ENCODE results near the gene MACROD1. TPM values are rescaled to one million over a fixed set of nuclear protein-coding genes. Genes with fewer than 3 reads are reported as not detected.

The MACROD1 gene
- total and polyA plus RNA-seq, 9 of the 15 experiments (the other 6 are each of a cell fraction or from before 2014, with no cell fraction given), result 1.1 to 60.0 (median 26.4) TPM

- TF ChIP-seq PHF8 (IDR thresholded peaks at IDR 0.05; ENCODE audit: borderline replicate concordance, low read length) (peak; percentile 83), ZNF57 (CRISPR knock-in tag; IDR thresholded peaks at IDR 0.05) (0 out of 2 replicates have a peak, but pooled peaks have one; percentile 55), TARDBP (IDR thresholded peaks at IDR 0.05) (0 out of 2 replicates have a peak, but pooled peaks have one; percentile 60), ID3 (CRISPR knock-in tag; IDR thresholded peaks at IDR 0.05) (no peak), ID3 (tag; IDR thresholded peaks at IDR 0.05) (peak; percentile 73; the same call in 1 of the 2 replicates), IRF2 (CRISPR knock-in tag; IDR thresholded peaks at IDR 0.05) (no peak), NBN (IDR thresholded peaks at IDR 0.05; ENCODE audit: low read depth) (0 out of 2 replicates have a peak, but pooled peaks have one; percentile 49), MTF1 (CRISPR knock-in tag; IDR thresholded peaks at IDR 0.05; ENCODE audit: borderline replicate concordance) (peak; percentile 60; the same call in 1 of the 2 replicates), TCF3 (CRISPR knock-in tag; IDR thresholded peaks at IDR 0.05) (no peak), SOX6 (IDR thresholded peaks at IDR 0.05) (peak; percentile 53), EP400 (IDR thresholded peaks at IDR 0.05) (peak; percentile 96; the same call in 1 of the 2 replicates), ZNF41 (CRISPR knock-in tag; conservative IDR thresholded peaks at IDR 0.05) (peak; percentile 55; the same call in 1 of the 2 replicates), TEAD4 (IDR thresholded peaks at IDR 0.05; ENCODE audit: low read length) (peak; percentile 41; the same call in 1 of the 2 replicates), TEAD4 (CRISPR knock-in tag; IDR thresholded peaks at IDR 0.05; ENCODE audit: borderline replicate concordance) (no peak), THAP12 (CRISPR knock-in tag; IDR thresholded peaks at IDR 0.05) (peak; percentile 65; the same call in 1 of the 2 replicates), CC2D1A (IDR thresholded peaks at IDR 0.05) (no peak), DACH1 (IDR thresholded peaks at IDR 0.05; ENCODE audit: partially characterized antibody) (peak; percentile 24), ZNF740 (CRISPR knock-in tag; IDR thresholded peaks at IDR 0.05) (0 out of 2 replicates have a peak, but pooled peaks have one; percentile 27), ZNF740 (tag; IDR thresholded peaks at IDR 0.05) (no peak), FOXP1 (CRISPR knock-in tag; IDR thresholded peaks at IDR 0.05) (peak; percentile 97; the same call in 1 of the 2 replicates), HMGN3 (IDR thresholded peaks at IDR 0.05; ENCODE audit: borderline replicate concordance, extremely low read depth, insufficient read length, low read depth, low read length) (peak; percentile 77), TEAD1 (CRISPR knock-in tag; IDR thresholded peaks at IDR 0.05) (peak; percentile 55 to 64; a peak in 3 of 4 replicates), BDP1 (IDR thresholded peaks at IDR 0.05; ENCODE audit: insufficient read depth, insufficient read length) (no peak), ZNF347 (CRISPR knock-in tag; IDR thresholded peaks at IDR 0.05; ENCODE audit: low read depth) (no peak), POLR2H (tag; IDR thresholded peaks at IDR 0.05; ENCODE audit: low read depth) (peak; percentile 97), ZNF263 (CRISPR knock-in tag; IDR thresholded peaks at IDR 0.05; ENCODE audit: borderline replicate concordance) (peak; percentile 41; the same call in 1 of the 2 replicates), SIN3A (IDR thresholded peaks at IDR 0.05; ENCODE audit: borderline replicate concordance in 2 of 2, control insufficient read depth in 1 of 2, low read depth in 2 of 2, low read length in 2 of 2) (peak in 1 of 2 experiments; percentile 90; a peak in 2 of 4 replicates)
Observed at GRCh38 chr11:64185175-64185692, 19.3 kb upstream of the MACROD1 start (continued).
